GM18499 (cell line): ENCODE measurements around the gene BTBD9.

Experiments used
- ATAC-seq: cut with Tn5 transposase; IDR thresholded peaks from one replicate; pipeline ENCODE4 v1.9.1; 2021; ENCODE audit warnings: moderate number of reproducible peaks; ENCODE audit not compliant: insufficient read depth, unreplicated experiment

BTBD9 gene

DNA sequence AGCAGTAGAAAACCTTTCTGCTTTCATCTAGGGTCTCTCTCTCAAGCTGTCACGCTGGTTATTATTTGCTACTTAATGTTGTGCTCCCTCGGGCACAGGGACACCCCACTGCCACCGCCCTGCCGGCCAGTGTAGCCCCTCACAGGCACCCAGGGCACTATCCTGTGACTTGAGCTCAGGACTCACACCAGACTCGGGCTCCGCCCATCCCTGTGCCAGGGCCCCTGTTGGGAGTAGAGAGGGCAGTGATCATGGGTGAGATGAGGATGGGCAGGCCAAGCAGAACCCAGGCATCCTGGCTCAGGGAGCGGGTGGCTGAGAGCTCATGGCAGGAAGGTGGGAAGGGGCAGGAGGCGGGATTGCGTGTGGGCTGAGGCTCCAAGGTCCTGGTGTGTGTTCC is 448.3 kb downstream of the BTBD9 start:
- no peak for ATAC-seq

DNA sequence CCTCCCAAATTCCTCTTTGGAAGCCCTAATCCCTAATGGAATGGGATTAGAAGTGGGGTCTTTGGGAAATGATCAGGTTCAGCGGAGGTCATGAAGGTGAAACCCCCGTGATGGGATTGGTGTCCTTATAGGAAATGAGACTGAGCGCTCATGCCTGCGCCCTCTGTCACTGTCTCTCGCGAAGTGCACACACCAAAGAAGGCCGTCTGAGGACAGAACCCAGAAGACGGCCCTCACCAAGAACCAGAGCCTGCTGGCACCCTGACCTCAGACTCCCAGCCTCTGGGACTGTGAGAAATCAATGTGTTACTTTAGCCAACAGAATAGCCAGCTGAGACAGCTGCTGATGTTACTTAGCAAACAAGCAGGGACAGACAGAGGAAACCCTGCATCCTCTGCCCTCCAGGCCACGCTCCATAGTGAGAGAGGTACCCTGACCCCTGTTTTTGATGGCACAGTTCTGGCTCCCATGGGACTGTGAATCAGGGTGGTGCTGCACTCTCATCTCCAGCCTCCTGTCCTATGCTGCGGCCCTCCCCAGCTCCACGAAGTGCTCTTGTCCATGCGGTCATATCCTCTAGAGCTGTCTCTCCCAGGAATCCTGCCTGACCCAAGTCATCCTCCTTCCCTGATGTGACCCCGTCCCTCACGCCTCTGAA is 450.9 kb downstream of the BTBD9 start:
- no peak for ATAC-seq

DNA sequence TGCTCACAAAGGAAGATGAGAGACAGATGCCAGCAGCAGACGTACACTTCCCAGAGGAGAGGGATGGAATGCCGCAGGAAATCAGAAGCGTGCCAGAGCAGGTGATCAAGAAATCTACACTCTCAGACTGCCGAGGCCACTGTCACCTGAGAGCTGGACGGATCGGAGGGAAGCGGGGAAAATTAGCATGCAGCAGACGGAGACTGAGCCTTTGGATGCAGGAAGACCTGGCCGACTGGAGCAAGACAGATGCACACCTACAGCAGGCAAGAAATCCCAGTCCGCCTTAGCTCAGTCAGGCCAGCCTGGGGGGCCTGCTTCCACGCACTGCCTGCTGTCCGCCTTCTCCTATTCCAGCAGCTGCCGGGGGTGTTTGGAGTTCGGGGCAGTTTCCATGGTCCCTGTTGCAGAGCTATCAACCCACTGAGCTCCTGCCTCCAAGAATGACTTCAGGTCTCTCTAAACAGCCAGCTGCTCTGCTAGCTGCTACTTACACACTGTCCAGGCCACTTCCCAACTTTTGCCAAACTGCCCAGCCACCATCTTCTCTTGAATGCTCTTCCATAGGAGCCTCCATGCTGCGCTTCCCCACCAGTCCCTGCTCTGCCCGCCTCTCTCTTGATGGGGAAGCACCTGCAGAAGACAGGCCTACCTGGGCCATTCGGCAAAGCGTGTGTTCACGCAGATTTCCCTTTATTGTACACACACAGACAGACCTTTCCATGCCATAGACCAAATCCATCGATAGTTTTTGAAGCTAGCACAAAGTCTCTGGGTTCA is 451.7 kb downstream of the BTBD9 start:
- ATAC-seq, result no peak

DNA sequence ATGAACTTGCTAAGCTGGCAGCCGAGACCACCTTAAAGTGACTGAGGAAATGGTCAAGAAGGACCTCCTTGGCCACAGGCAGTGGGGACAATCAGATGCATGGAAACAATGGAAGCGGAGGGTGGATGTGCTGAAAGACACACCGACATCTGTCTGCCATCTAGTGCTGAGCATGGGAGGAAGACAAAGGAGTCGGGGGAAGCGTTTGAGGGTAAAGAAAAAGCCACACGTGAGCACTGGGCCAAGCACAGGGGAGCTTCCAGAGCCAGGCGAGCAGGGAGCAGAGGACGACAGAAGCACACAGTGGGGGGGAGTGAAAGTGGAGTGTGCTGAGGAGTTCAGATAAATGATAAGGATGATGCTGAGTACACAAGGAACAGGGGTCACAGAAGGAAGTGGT is 452.4 kb downstream of the BTBD9 start:
- ATAC-seq, result no peak

DNA sequence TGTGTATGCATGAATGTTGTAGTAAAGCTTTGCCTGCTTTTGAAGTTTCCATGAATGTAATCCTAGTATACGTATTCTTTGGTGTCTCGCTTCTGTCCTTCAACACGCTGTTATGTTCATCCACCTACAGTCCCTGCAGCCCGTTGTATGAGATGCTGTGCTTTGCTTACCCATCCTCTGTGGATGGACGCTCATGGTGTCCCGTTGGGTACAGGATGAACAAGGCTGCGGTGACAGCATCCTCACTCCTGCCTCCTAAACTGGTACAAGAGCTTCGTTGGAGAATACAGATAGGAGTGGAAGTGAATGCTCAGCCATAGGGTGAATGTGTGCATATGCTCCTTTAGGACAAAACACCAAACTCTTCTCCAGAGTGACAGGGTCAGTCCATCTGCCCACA is 454.0 kb downstream of the BTBD9 start:
- no peak for ATAC-seq

DNA sequence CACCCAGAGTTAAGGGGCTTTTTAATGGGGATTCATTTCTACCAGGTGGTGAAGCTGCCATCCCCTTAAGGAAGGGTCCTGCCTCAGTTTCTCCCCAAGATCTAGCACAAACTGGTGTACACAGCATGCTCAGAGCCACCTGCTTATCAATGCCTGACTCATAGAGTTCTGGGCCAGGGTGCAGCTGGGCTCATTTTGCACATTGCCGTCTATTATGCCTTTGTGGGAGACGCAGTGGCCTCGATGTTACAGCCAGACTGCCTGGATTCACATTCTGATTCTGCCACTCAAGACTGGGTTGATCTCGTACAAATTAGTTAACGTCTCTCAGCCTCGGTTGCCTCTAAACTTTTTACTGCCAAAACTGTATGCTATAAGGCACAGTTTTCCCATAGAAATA is 454.5 kb downstream of the BTBD9 start:
- no peak for ATAC-seq

DNA sequence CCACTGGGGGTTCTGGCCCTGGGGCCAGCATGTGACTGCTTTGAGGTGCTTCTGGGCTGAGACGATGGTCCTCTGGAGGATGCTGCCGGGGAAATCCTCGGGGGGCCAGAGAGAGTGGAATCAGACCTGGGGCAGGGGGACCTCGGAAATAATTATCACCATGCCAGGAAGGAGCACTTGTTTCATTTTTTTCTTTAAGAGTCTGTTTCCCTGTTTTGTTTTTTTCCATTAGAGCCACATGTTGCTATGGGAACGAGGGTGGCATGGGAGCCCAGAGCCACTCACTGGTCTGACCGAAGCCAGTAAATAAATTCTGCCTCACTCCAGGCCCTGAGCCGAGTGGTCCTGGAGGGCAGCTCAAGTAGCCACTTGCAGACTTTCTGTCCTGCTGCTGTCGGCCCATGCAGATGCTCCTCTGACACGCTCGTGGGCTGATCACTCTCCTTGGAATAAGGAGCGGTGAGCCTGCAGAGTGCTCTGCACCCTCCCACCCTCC is 455.1 kb downstream of the BTBD9 start:
- no peak for ATAC-seq

DNA sequence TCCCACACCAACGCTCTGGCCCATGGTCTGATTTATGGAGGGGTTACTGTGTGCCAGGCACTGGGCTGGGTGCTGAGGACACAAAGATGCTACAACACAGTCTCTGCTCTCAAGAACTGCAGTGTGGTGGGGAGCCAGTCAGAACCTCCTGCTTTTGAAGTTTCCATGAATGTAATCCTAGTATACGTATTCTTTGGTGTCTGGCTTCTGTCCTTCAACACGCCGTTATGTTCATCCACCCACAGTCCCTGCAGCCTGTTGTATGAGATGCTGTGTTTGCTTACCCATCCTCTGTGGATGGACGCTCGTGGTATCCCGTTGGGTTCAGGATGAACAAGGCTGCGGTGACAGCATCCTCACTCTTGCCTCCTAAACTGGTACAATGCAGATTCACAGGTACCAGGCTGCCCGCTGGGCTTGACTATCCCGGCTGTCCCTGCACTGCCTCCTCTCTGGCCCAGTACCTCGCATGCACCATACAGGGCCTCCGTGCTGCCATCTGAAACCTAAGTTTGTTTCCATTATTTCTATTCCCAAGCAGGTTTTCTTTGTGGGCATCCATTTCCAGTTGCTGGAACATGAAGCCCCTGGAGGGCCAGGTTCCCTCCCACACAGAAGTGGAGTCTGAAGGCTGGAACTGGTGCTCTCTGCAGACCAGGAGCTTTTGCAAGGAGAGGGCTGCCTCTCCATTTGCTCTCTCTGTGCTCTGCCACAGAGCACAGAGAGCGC is 455.7 kb downstream of the BTBD9 start:
- no peak for ATAC-seq

DNA sequence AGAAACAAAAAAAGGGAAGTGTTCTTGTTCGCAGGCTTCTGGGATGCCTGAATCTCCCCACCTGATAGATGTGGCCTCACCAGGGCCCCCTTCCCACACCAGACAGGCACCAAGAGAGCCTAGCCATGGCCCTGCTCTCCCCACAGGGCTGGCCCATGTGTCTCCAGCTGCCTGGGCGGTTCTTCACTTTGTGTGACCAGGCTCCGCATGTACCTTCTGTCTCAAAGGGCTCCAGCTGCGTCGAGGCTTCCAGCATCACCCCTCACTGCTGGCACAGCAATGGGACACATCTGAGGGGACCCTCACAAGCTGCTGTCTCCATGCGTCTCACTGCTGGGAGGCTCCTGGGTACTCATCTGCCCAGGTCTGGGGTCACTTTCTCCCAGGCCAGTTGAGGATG is 457.3 kb downstream of the BTBD9 start:
- no peak for ATAC-seq

DNA sequence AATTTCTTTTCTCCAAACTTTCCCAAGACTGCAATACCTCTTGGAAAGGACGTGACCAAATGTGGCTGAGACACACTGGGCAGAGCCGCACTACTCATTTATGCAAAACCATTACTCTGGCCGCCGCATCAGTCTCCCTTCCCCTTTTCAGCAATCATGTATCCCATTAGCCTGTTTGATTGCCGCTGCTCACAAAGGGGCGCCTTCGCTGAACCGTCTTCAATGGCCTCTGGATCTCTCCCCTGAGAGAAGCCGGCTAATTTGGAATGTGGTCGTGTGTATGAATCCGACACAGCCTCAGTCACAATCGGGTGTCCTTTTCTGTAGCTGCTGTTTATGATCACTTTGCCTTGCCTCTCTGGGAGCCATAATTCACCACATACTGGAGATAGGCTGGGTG is 459.1 kb downstream of the BTBD9 start:
- ATAC-seq, result no peak

DNA sequence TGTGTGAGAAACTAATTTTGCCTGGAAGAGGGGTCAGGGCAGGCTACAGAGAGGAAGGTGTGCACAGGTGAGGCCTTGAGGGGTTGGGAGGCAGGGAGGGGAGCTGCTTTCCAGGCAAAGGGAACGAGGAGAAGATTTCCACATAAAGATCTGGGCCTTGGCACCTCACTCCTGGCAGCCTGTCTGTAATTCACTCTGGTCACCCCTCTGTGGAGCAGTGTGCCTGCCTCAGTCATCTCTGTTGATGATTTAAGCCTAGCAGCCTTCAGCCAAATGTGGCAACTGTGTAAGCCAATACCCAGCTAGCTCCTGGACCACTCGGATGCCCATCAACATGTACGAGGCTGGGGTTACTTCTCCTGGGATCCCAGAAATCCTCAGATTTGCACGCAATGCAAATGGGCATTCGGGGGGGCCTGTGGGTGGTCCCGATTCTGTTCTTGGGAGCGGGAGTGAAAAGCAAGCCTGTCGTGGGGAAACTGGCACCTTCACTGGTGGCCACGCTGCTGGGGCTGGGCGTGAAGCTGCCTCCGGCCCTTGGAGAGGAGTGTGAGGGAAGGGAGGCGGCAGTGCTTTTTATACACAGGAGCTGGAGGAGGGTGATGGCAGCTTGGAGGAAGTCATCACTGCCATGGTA is 459.8 kb downstream of the BTBD9 start:
- ATAC-seq, result no peak

DNA sequence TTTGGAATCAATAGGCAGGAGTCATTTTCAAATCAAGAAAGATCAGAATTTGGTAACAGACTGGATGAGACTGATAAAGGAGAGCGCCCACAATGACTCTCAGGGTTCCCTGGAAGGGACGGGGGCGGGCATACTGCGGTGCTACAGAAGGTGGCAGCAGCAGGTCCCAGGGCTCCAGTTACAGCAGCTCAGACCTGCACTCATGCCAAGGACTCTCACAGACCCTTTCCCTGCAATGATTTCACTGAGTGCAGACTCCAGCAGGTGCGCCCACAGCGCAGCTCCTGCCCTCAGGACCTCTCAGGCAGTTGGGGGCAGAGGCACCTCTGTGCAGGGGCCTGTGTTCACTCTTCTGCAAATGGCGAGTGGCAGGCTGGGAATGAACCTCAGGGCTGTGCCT is 460.4 kb downstream of the BTBD9 start:
- ATAC-seq, result no peak

DNA sequence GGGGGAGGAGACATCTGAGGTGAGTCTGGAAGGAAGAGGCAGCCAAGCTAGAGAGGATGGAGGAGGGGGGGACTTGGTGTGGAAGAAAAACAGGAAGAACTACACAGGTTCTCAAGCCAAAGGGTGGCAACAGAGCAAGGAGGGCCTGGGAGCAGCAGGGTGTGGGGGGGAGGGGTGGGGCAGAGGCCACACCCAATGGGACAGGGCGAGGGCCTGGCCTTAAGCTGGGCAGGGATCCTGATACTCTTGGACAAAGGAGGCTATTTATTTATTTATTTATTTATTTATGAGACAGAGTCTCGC is 461.2 kb downstream of the BTBD9 start:
- ATAC-seq, result no peak

DNA sequence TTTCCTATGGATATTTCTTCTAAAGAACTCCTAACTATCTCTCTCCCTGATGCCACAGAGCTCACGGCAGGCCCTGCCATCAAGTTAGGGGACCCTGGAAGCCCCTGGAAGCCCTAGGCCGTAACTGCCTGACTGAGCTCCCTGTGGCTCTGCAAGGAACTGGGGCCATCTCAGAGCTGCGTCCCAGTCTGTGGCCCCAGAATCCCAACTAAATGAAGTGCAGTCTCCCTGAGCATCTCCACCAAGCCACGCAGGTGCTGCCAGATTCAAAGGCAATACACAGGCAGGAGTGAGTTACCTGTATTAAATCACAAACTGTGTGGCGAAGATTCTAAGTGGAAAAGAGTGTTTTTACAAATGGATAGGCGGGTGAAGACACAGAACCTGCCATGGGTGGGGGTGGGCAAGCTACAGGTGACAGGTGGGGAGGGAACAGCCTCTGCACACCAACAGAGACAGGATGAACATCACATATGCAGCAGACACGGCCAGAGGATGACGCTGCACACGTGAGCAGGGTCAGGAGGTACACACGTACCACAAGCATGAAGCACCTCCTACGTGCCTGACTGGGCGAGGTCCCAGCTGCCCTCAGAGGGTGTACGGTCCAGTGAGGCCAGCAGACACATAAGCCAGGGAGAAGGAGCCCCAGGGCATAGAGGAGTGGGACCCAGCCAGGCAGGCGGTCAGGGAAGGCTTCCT is 461.7 kb downstream of the BTBD9 start:
- no peak for ATAC-seq

DNA sequence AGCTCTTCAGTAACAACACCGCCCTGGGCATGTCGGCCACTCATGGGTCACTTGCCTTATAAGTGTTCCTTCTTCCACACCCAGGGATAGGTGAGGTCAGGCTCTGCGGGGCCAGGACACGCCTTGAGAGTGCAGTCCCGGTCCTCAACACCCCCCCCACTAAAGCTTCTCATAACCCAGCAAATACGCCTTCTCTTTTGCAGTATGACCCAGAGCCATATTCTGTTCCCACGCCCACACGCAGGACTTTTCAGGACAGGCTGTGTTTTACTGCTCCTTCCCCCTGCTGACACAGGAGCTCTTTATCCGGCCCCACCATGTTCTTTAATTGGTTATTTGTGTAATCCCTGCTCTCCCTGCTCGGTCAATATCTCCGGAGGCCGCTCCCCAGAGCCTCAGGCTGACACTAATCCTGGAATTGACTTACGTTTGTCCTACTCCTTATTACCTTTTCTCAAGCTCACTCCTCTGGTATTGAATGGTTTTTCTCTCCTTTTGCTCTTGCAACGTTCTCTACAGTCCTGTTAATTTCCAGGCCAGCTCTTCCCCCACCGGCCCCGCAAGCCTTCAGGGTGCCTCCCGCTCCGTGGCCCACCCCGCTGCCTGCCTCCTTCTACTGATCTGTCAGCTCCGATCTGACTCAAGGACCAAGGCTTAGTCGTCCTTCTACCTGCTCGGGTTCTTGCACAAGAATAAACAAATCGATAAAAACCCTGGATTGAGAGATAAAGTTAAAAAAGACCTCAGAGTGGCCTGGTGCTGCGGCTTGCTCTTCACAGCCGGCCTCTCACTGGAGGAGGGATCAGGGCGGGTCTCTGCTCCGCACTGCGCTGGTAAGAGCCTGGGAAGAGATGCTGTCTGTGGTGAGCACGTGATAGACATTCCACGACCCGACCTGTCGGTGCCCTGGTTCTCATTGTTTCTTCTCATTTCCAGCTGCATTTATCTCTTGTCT is 462.7 kb downstream of the BTBD9 start:
- no peak for ATAC-seq

DNA sequence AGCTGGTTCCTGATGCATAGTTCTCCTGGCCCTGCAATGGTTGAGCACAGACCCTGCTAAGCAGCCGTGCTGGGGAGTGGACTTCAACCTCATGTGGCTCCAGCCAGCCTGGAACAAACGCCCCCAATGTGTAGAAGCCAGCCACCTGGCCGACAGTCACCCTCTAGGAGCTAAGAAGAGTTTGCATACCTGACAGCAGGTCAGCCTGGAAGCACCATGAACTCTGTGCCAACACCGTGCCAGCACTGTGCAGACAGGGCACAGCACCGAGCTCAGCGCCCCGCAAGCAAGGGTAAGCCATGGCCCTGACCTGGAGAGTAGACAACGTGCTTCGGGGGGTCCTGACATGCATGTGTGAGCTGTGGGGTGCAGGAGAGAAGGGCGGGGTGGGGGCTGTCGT is 463.9 kb downstream of the BTBD9 start:
- ATAC-seq, result no peak

DNA sequence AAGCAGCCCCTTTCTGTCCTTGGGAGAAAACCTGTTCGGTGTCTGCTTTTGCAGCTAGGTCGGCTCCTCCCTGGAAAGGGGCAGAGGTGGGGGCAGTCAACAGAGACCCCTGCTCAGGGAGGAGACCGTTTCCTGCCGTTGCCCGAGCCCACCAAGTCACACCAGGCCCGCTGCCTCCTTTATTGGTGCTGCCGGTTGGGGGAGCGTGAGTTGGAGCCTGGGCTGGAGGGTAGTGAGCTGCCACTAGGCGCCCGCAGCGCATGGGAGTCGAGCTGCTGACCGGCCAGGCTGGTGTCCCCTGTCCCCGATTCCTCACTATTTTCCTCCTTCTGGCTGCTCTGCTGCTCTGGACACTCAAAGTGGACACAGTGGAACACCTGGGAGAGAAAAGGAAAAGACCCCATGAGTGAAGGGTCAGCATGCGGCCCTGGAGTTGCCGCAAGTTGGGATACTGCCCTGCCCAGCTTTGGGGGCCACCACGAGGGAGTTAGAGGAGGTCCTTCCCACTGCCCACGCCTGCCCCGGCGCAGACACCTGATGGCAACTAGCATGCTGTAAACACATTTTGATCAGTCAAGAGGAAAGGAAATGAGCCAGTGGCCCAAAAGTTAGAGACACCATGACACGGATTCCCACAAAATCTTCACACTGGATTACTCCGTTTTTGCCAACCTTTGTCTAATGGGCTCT is 464.8 kb downstream of the BTBD9 start:
- no peak for ATAC-seq

DNA sequence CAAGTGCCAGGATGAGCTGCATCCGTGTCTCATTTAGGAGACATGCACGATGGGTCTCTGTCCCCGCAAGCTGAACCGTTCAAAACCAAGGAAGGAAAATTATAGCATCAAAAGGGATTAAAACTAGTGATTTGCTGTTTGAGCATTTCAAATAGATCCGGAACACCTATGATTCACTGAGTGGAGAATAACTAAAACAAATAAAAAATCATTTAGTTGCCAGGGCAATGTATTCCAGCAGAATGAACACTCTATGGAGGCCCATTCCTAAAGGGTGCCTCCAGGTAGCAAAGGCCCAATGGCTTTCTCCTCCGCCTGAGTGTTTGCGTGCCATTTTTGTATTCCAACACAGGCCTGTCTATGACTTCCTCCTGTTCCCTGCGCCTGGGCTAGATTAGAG is 465.4 kb downstream of the BTBD9 start:
- ATAC-seq, result no peak

DNA sequence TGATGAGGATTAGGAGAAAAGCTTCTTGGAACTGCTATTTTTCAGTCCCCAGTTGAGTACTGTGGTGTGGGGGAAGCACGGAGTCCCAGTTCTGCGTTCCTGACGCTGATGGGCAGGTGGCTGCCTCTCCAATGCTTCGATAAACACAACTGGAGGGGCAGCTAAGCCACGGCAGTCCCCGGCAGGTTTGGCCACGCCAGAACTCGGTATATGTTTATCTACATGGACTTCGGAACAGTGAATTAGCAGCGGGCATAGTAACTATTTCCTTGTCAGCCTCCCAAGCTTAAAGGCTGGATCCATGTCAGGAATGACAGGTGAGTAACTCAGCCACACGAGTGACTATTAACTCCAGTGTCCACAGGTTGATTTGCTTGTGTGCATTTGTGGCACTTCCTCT is 465.8 kb downstream of the BTBD9 start:
- ATAC-seq, result no peak
